Mesenchymal stem cell (in vitro differentiated cells and primary cell): ENCODE data around the gene MYH14.
"Not testable (repeated sequence)": the region's sequence is repeated elsewhere in the genome, so short reads cannot be mapped to it uniquely, and the experiment has no call there.

Experiments used
- DNase-seq: peaks from one replicate; pipeline ENCODE4 v3.0.0-alpha.2; 2013
- H2AFZ ChIP-seq: one replicate; pipeline ENCODE4 v1.6.1; 2013; ENCODE audit warnings: low read depth, mild to moderate bottlenecking, control low read depth, inconsistent platforms, low read length, moderate library complexity
- H2AK5ac ChIP-seq: 2 replicates; pipeline ENCODE4 v1.6.1; 2013; ENCODE audit warnings: low read length, moderate library complexity, mild to moderate bottlenecking, inconsistent platforms; ENCODE audit not compliant: severe bottlenecking
- H2BK120ac ChIP-seq: one replicate; pipeline ENCODE4 v1.6.1; 2013; ENCODE audit warnings: low read depth, mild to moderate bottlenecking, inconsistent platforms, low read length, moderate library complexity
- H2BK12ac ChIP-seq, 2 experiments: one replicate each; pipeline ENCODE4 v1.6.1; 2013; ENCODE audit warnings: inconsistent platforms in 2 of 2, low read length in 2 of 2, mild to moderate bottlenecking in 2 of 2, moderate library complexity in 2 of 2, control low read depth in 1 of 2
- H2BK15ac ChIP-seq: one replicate; pipeline ENCODE4 v1.6.1; 2013; ENCODE audit warnings: mild to moderate bottlenecking, low read depth, inconsistent platforms; ENCODE audit not compliant: poor library complexity, severe bottlenecking
- H2BK5ac ChIP-seq: 2 replicates; pipeline ENCODE4 v1.6.1; 2013; ENCODE audit warnings: low read depth, mild to moderate bottlenecking, low read length, control low read depth, inconsistent platforms; ENCODE audit not compliant: poor library complexity, severe bottlenecking
- H3K14ac ChIP-seq, 2 experiments: one replicate each; pipeline ENCODE4 v1.6.1; 2013; ENCODE audit warnings: inconsistent platforms in 2 of 2, low read length in 2 of 2, control low read depth in 1 of 2, mild to moderate bottlenecking in 1 of 2, moderate library complexity in 1 of 2
- H3K18ac ChIP-seq, 2 experiments: one replicate each; pipeline ENCODE4 v1.6.1; 2013; ENCODE audit warnings: inconsistent platforms in 2 of 2, low read length in 2 of 2, control low read depth in 1 of 2, low read depth in 1 of 2, mild to moderate bottlenecking in 1 of 2
- H3K23ac ChIP-seq, 2 experiments: one replicate each; pipeline ENCODE4 v1.6.1; 2013; ENCODE audit warnings: inconsistent platforms in 2 of 2, low read length in 2 of 2, mild to moderate bottlenecking in 2 of 2, moderate library complexity in 2 of 2, control low read depth in 1 of 2
- H3K27ac ChIP-seq: 2 replicates; pipeline ENCODE4 v1.5.1; 2013; ENCODE audit warnings: mild to moderate bottlenecking, moderate library complexity, low read length, control low read depth, inconsistent platforms; ENCODE audit not compliant: poor library complexity, severe bottlenecking
- H3K27me3 ChIP-seq, 2 experiments: 2 replicates each; pipeline versions ENCODE4 v1.6.1 to v1.7.0; 2013; ENCODE audit warnings: low read length in 2 of 2, mild to moderate bottlenecking in 2 of 2, moderate library complexity in 2 of 2, control low read depth in 1 of 2, inconsistent platforms in 1 of 2; ENCODE audit not compliant: control insufficient read depth in 1 of 2, insufficient read depth in 1 of 2
- H3K36me3 ChIP-seq, 2 experiments: 2 replicates each; pipeline versions ENCODE4 v1.6.1 to v1.7.0; 2013; ENCODE audit warnings: low read length in 2 of 2, control low read depth in 1 of 2, inconsistent platforms in 1 of 2, low read depth in 1 of 2, mild to moderate bottlenecking in 1 of 2; ENCODE audit not compliant: insufficient read depth in 2 of 2, control insufficient read depth in 1 of 2
- H3K4ac ChIP-seq, 2 experiments: one replicate each; pipeline ENCODE4 v1.6.1; 2013; ENCODE audit warnings: inconsistent platforms in 2 of 2, low read length in 2 of 2, mild to moderate bottlenecking in 2 of 2, moderate library complexity in 2 of 2, control low read depth in 1 of 2, low read depth in 1 of 2
- H3K4me1 ChIP-seq: 2 replicates; pipeline ENCODE4 v1.6.1; 2013; ENCODE audit warnings: low read depth, low read length, control low read depth; ENCODE audit not compliant: control insufficient read depth, insufficient read depth
- H3K4me2 ChIP-seq: 2 replicates; pipeline ENCODE4 v1.6.1; 2013; ENCODE audit warnings: low read length, mild to moderate bottlenecking, inconsistent platforms; ENCODE audit not compliant: poor library complexity, severe bottlenecking
- H3K4me3 ChIP-seq, 2 experiments: 2 replicates each; pipeline versions ENCODE4 v1.5.1 to v1.7.0; 2013; ENCODE audit warnings: low read length in 2 of 2, mild to moderate bottlenecking in 2 of 2, control low read depth in 1 of 2, low read depth in 1 of 2; ENCODE audit not compliant: insufficient read depth in 1 of 2
- H3K79me1 ChIP-seq: replicated peaks from 2 replicates; pipeline ENCODE4 v1.6.1; 2013; ENCODE audit warnings: mild to moderate bottlenecking, control low read depth, low read length, inconsistent platforms; ENCODE audit not compliant: poor library complexity, severe bottlenecking
- H3K9ac ChIP-seq: 2 replicates; pipeline ENCODE4 v1.7.0; 2013; ENCODE audit warnings: mild to moderate bottlenecking, low read length, moderate library complexity
- H3K9me3 ChIP-seq: 2 replicates; pipeline ENCODE4 v1.7.0; 2013; ENCODE audit warnings: mild to moderate bottlenecking, low read length; ENCODE audit not compliant: control insufficient read depth
- H4K8ac ChIP-seq: one replicate; pipeline ENCODE4 v1.6.1; 2013; ENCODE audit warnings: inconsistent platforms, mild to moderate bottlenecking, low read length, moderate library complexity
- H4K91ac ChIP-seq: one replicate; pipeline ENCODE4 v1.6.1; 2013; ENCODE audit warnings: mild to moderate bottlenecking, low read length, inconsistent platforms
- WGBS: methylation state at CpG from one replicate; pipeline ENCODE4 v1.1.7; 2013; ENCODE audit warnings: mixed read lengths; 5-methylcytosine and 5-hydroxymethylcytosine counted together

Gene MYH14

DNA sequence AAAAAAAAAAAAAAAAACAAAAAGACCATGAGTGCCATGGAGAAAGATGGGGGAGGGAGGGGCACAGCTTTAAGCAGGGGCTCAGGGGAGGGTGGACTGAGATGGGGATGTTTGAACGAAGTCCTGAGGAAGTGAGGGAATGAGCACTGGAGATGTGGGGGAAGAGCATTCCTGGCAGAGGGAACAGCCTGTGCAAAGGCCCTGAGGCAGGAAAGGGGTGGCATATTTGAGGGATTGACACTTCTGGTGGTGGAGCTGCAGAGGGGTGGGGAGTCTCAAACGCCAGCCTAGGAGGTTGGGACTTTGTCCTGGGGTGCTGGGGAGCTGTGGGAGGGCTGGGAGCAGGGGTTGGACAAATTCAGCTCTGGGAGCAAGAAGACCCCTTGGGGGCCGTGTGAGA, 29.2 kb downstream of the MYH14 start:
- H3K4ac ChIP-seq, result no peak overlapping the region
- H2BK12ac ChIP-seq, result no peak overlapping the region

DNA sequence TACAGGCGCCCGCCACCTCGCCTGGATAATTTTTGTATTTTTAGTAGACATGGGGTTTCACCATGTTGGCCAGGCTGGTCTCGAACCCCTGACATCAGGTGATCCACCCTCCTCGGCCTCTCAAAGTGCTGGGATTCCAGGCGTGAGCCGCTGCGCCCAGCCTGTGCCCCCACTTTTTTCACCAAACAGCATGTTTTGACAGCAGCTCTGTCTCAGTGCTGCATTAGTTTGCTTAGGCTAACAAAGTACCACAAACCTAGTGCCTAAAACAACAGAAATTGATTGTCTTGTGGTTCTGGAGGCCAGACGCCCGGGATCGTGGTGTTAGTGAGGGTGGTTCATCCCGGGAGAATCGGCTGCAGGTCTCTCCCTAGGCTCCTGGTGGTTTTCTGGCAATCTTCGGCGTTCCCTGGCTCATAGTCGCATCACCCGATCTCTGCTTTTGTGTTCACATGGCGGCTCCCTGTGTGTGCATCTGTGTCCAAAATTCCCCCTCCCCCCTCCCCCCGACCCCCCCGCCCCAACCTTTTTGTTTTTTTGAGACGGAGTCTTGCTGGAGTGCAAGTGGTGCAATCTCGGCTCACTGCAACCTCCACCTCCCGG, 30.0 kb downstream of the MYH14 start:
- Histone ChIP-seq H3K27ac (no peak overlapping the region), H3K4ac (no peak overlapping the region), H2BK15ac (no peak overlapping the region), H3K23ac (no peak overlapping the region), H3K4me2 (no peak overlapping the region), H3K4me1 (no peaks in the 10 kb centered on the region), H2BK12ac (no peak overlapping the region), H3K36me3 (no peaks in the 10 kb centered on the region), H4K91ac (no peak overlapping the region), H3K4me3 (no peak overlapping the region), H2AFZ (no peak overlapping the region), H3K18ac (no peak overlapping the region), H3K14ac (no peak overlapping the region), H2BK5ac (no peak overlapping the region), H4K8ac (no peak overlapping the region), H3K79me1 (no peaks in the 10 kb centered on the region), H3K9ac (no peak overlapping the region), H2BK120ac (no peak overlapping the region), H2AK5ac (no peak overlapping the region), H3K9me3 (no peaks in the 10 kb centered on the region), H3K27me3 (peaks cover 0 to 24% of the 10 kb centered on the region in 2 experiments)
- whole genome bisulfite sequencing, result 73% methylated on average over 16 of the region's 23 CpGs
- no peak for DNase-seq

More for the DNA sequence above, 29.2 kb downstream of the MYH14 start:
- Histone ChIP-seq H3K23ac (no peak overlapping the region), H3K14ac (no peak overlapping the region), H4K91ac (no peak overlapping the region), H3K79me1 (no peaks in the 10 kb centered on the region), H2AK5ac (no peak overlapping the region), H3K4me2 (no peak overlapping the region), H3K27me3 (peaks cover 0 to 24% of the 10 kb centered on the region in 2 experiments), H2BK5ac (no peak overlapping the region), H3K18ac (no peak overlapping the region), H3K36me3 (no peaks in the 10 kb centered on the region), H3K9ac (no peak overlapping the region), H3K4me1 (no peaks in the 10 kb centered on the region), H2AFZ (no peak overlapping the region), H2BK120ac (no peak overlapping the region), H3K9me3 (no peaks in the 10 kb centered on the region), H3K27ac (no peak overlapping the region), H2BK15ac (no peak overlapping the region), H3K4me3 (no peak overlapping the region), H4K8ac (no peak overlapping the region)
- no peak for DNase-seq
- 65% methylated on average over 3 of the region's 3 CpGs for WGBS

DNA sequence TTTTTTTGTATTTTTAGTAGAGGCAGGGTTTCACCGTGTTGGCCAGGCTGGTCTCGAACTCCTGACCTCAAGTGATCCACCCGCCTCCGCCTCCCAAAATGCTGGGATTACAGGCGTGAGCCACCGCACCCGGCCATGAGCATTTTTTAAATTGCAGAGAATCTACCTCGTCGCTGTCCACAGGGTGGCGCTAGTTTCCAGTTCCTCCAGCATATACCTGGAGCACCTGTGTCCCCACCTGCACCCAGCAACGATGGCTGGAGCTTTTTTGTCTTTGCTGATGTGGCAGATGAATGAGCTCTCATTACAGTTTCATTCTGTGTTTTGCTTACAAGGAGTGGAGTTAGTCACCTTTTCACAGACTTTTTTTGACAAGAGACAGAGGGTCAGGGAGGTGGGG, 34.1 kb downstream of the MYH14 start:
- H2BK5ac ChIP-seq, H3K9me3 ChIP-seq, DNase-seq, H2BK12ac ChIP-seq, H3K27ac ChIP-seq, H4K91ac ChIP-seq, H3K18ac ChIP-seq, H3K14ac ChIP-seq, H2AK5ac ChIP-seq, H3K23ac ChIP-seq, H2BK15ac ChIP-seq, H3K4me2 ChIP-seq, H3K9ac ChIP-seq, H3K4ac ChIP-seq, H3K4me1 ChIP-seq, H3K36me3 ChIP-seq, H3K27me3 ChIP-seq, H2BK120ac ChIP-seq, H3K79me1 ChIP-seq, H2AFZ ChIP-seq, H3K4me3 ChIP-seq, H4K8ac ChIP-seq: not testable (repeated sequence)
- 42% methylated on average over 11 of the region's 11 CpGs for WGBS

DNA sequence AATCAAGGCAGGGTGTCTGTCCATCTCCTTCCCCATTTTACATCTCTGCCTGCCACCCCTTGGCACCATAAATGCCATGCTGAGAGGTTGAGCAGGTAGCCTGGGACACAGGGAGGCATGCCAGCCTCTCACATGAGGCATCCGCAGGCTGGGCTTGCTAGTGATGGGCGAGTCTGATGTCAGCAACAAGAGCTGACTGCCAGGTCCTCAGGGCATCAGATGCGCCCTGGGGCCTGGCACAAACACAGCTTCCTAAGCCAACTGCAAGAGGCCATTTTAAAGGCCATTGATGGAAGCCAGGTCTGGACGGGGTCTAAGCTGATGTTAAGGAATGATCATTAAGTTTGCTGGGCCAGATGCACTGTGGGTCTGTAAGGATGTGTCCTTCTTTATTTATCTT, 34.6 kb downstream of the MYH14 start:
- H2BK120ac ChIP-seq, result no peak overlapping the region
- H3K9me3 ChIP-seq, result no peaks in the 10 kb centered on the region
- H3K4ac ChIP-seq, result no peak overlapping the region
- H3K14ac ChIP-seq, result no peak overlapping the region
- H2AFZ ChIP-seq, result no peak overlapping the region
- H4K8ac ChIP-seq, result no peak overlapping the region
- no peak overlapping the region for H2BK15ac ChIP-seq
- H3K23ac ChIP-seq, result no peak overlapping the region
- no peak overlapping the region for H3K27ac ChIP-seq
- H3K27me3 ChIP-seq, result peaks cover 0 to 3% of the 10 kb centered on the region in 2 experiments
- H3K18ac ChIP-seq, result no peak overlapping the region
- no peaks in the 10 kb centered on the region for H3K79me1 ChIP-seq
- H4K91ac ChIP-seq, result no peak overlapping the region
- no peaks in the 10 kb centered on the region for H3K36me3 ChIP-seq
- no peak overlapping the region for H2BK12ac ChIP-seq
- H3K9ac ChIP-seq, result no peak overlapping the region
- no peak overlapping the region for H3K4me2 ChIP-seq
- H3K4me3 ChIP-seq, result no peak overlapping the region
- DNase-seq, result no peak
- no peaks in the 10 kb centered on the region for H3K4me1 ChIP-seq
- WGBS, result 72% methylated on average over 4 of the region's 4 CpGs
- H2AK5ac ChIP-seq, result no peak overlapping the region
- H2BK5ac ChIP-seq, result no peak overlapping the region
